H9 (cell line): ENCODE data around the gene GABRD. TPM values are rescaled to one million over a fixed set of nuclear protein-coding genes. Genes with fewer than 3 reads are reported as not detected.

Experiments used
- DNase-seq: peaks from one replicate; pipeline ENCODE4 v3.0.0-alpha.2; 2017
- H2AFZ ChIP-seq: one replicate; pipeline ENCODE4 v1.6.1; 2013; ENCODE audit warnings: mild to moderate bottlenecking, low read length, control low read depth, moderate library complexity
- H2AK5ac ChIP-seq: 2 replicates; pipeline ENCODE4 v1.6.1; 2013; ENCODE audit warnings: low read length, control low read depth, mixed read lengths; ENCODE audit not compliant: insufficient read length
- H2BK120ac ChIP-seq: one replicate; pipeline ENCODE4 v1.6.1; 2013; ENCODE audit warnings: low read depth, mild to moderate bottlenecking, low read length, control low read depth, inconsistent platforms; ENCODE audit not compliant: poor library complexity, severe bottlenecking
- H2BK12ac ChIP-seq: 2 replicates; pipeline ENCODE4 v1.6.1; 2013; ENCODE audit warnings: low read length, control low read depth, mixed read lengths, low read depth; ENCODE audit not compliant: insufficient read length
- H2BK15ac ChIP-seq: 2 replicates; pipeline ENCODE4 v1.6.1; 2013; ENCODE audit warnings: low read depth, low read length, control low read depth
- H2BK20ac ChIP-seq: one replicate; pipeline ENCODE4 v1.6.1; 2013; ENCODE audit warnings: low read depth, mild to moderate bottlenecking, low read length, control low read depth, inconsistent platforms; ENCODE audit not compliant: poor library complexity, severe bottlenecking
- H2BK5ac ChIP-seq: 2 replicates; pipeline ENCODE4 v1.6.1; 2013; ENCODE audit warnings: low read length, control low read depth, mixed read lengths; ENCODE audit not compliant: insufficient read length
- H3K14ac ChIP-seq: 2 replicates; pipeline ENCODE4 v1.6.1; 2013; ENCODE audit warnings: low read length, control low read depth; ENCODE audit not compliant: insufficient read depth
- H3K18ac ChIP-seq: 2 replicates; pipeline ENCODE4 v1.6.1; 2013; ENCODE audit warnings: low read depth, mild to moderate bottlenecking, mixed read lengths, low read length, control low read depth; ENCODE audit not compliant: insufficient read length
- H3K23ac ChIP-seq: 2 replicates; pipeline ENCODE4 v1.6.1; 2013; ENCODE audit warnings: low read length, control low read depth, mixed read lengths, low read depth; ENCODE audit not compliant: insufficient read length
- H3K23me2 ChIP-seq: 2 replicates; pipeline ENCODE4 v1.6.1; 2013; ENCODE audit warnings: low read depth, mild to moderate bottlenecking, mixed read lengths, low read length, control low read depth; ENCODE audit not compliant: insufficient read length, poor library complexity, severe bottlenecking
- H3K27ac ChIP-seq: 2 replicates; pipeline ENCODE4 v1.5.1; 2013; ENCODE audit warnings: low read length, control low read depth, mixed read lengths, low read depth; ENCODE audit not compliant: insufficient read length
- H3K27me3 ChIP-seq: 2 replicates; pipeline ENCODE4 v1.6.1; 2013; ENCODE audit warnings: low read length, control low read depth, inconsistent platforms; ENCODE audit not compliant: insufficient read depth
- H3K4ac ChIP-seq: 2 replicates; pipeline ENCODE4 v1.6.1; 2013; ENCODE audit warnings: low read depth, mild to moderate bottlenecking, control low read depth, inconsistent platforms, low read length, moderate library complexity
- H3K4me1 ChIP-seq: 2 replicates; pipeline ENCODE4 v1.6.1; 2013; ENCODE audit warnings: low read length, control low read depth, inconsistent platforms; ENCODE audit not compliant: insufficient read depth
- H3K4me2 ChIP-seq: 2 replicates; pipeline ENCODE4 v1.6.1; 2013; ENCODE audit warnings: low read length, control low read depth, mixed read lengths; ENCODE audit not compliant: insufficient read length, insufficient read depth
- H3K56ac ChIP-seq: 2 replicates; pipeline ENCODE4 v1.6.1; 2013; ENCODE audit warnings: low read depth, mild to moderate bottlenecking, mixed read lengths, low read length, control low read depth; ENCODE audit not compliant: insufficient read length
- H3K79me1 ChIP-seq: 2 replicates; pipeline ENCODE4 v1.6.1; 2013; ENCODE audit warnings: low read depth, mild to moderate bottlenecking, moderate library complexity, low read length, control low read depth, inconsistent platforms; ENCODE audit not compliant: insufficient read depth, poor library complexity, severe bottlenecking
- H3K79me2 ChIP-seq: 2 replicates; pipeline ENCODE4 v1.6.1; 2013; ENCODE audit warnings: low read length, control low read depth, inconsistent platforms; ENCODE audit not compliant: insufficient read depth
- H3K9ac ChIP-seq: 2 replicates; pipeline ENCODE4 v1.6.1; 2013; ENCODE audit warnings: low read length, control low read depth, mixed read lengths; ENCODE audit not compliant: insufficient read length; ENCODE audit errors: extremely low read depth
- H3K9me3 ChIP-seq: one replicate; pipeline ENCODE4 v1.6.1; 2013; ENCODE audit warnings: low read depth, low read length, inconsistent platforms; ENCODE audit not compliant: control insufficient read depth
- H3T11ph ChIP-seq: one replicate; pipeline ENCODE4 v1.6.1; 2013; ENCODE audit warnings: mild to moderate bottlenecking, low read length, control low read depth, inconsistent platforms
- H4K20me1 ChIP-seq: one replicate; pipeline ENCODE4 v1.6.1; 2013; ENCODE audit not compliant: control insufficient read depth, insufficient read length, insufficient read depth
- H4K5ac ChIP-seq: 2 replicates; pipeline ENCODE4 v1.6.1; 2013; ENCODE audit warnings: low read depth, mild to moderate bottlenecking, mixed read lengths, low read length, control low read depth; ENCODE audit not compliant: insufficient read length
- H4K8ac ChIP-seq: replicated peaks from 2 replicates; pipeline ENCODE4 v1.6.1; 2013; ENCODE audit warnings: low read length, control low read depth, mixed read lengths, low read depth; ENCODE audit not compliant: insufficient read length
- H4K91ac ChIP-seq: 2 replicates; pipeline ENCODE4 v1.6.1; 2013; ENCODE audit warnings: low read depth, mild to moderate bottlenecking, moderate library complexity, mixed read lengths, low read length, control low read depth; ENCODE audit not compliant: insufficient read length
- H3K27ac Mint-ChIP-seq, 3 experiments: 2 replicates in 2 of 3; 3 replicates in 1 of 3; pipeline ENCODE4 v1.8.0; 2020 to 2021; ENCODE audit warnings: mixed read lengths in 3 of 3, mild to moderate bottlenecking in 1 of 3, moderate library complexity in 1 of 3
- H3K27me3 Mint-ChIP-seq: 2 replicates; pipeline ENCODE4 v1.8.0; 2021; ENCODE audit warnings: low read depth, mild to moderate bottlenecking, moderate library complexity, mixed read lengths
- H3K36me3 Mint-ChIP-seq, 3 experiments: 2 replicates in 2 of 3; 3 replicates in 1 of 3; pipeline ENCODE4 v1.8.0; 2020 to 2021; ENCODE audit warnings: low read depth in 3 of 3, mixed read lengths in 3 of 3; ENCODE audit not compliant: insufficient read depth in 1 of 3
- H3K4me1 Mint-ChIP-seq, 2 experiments: 2 replicates each; pipeline ENCODE4 v1.8.0; 2020; ENCODE audit warnings: mixed read lengths in 2 of 2
- H3K4me3 Mint-ChIP-seq, 2 experiments: 2 replicates in 1 of 2; 3 replicates in 1 of 2; pipeline ENCODE4 v1.8.0; 2020 to 2021; ENCODE audit warnings: mild to moderate bottlenecking in 2 of 2, mixed read lengths in 2 of 2, moderate library complexity in 1 of 2
- H3K9me3 Mint-ChIP-seq, 2 experiments: 2 replicates in 1 of 2; 3 replicates in 1 of 2; pipeline ENCODE4 v1.8.0; 2020; ENCODE audit warnings: mild to moderate bottlenecking in 2 of 2, mixed read lengths in 2 of 2, moderate library complexity in 1 of 2
- WGBS: extraction: QIAGEN DNeasy Blood & Tissue Kit; methylation state at CpG from one replicate; pipeline ENCODE4 v1.1.7; 2013; ENCODE audit warnings: missing lambda C conversion rate, low lambda C conversion rate, mixed read lengths; ENCODE audit not compliant: insufficient read length; ENCODE audit errors: extremely low coverage; 5-methylcytosine and 5-hydroxymethylcytosine counted together
- total RNA-seq: library from RNA; stranded (reverse); gene quantifications from 2 replicates; pipeline ENCODE4 v1.2.1, GENCODE V29; 2021
- TF ChIP-seq, protein P1 (sequence below): fragments of 200-600 bp; sonication (generic); conservative IDR thresholded peaks from 3 replicates; pipeline ENCODE4 v1.8.0; 2021; ENCODE audit warnings: antibody characterized with exemption, mild to moderate bottlenecking

The GABRD gene
- total RNA-seq, 1 experiment from 2014 or later: 0.59 TPM

DNA sequence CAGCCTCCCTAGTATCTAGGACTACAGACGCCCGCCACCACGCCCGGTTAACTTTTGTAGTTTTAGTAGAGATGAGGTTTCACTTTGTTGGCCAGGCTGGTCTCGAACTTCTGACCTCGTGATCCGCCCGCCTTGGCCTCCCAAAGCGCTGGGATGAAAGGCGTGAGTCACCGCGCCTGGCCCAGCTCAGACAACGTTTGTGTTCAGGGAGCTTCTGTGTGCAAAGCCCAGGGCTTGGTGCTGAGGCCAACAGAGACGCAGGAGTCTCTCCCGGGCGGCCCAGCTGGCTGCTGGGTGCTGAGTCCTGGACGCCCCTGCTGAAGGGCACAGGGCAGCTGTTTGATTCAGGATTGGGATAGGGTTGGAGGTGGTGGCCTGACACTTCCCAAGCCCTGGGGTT, 34.1 kb downstream of the GABRD start:
- H3K14ac ChIP-seq: no peak overlapping the region
- no peak overlapping the region for H2BK12ac ChIP-seq
- H3K4me1 ChIP-seq: no peaks in the 10 kb centered on the region; the same call in 1 of the 2 replicates
- H3K56ac ChIP-seq: no peak overlapping the region
- no peaks in the 10 kb centered on the region for H3K27me3 ChIP-seq
- no peak overlapping the region for H2BK15ac ChIP-seq
- Mint-ChIP-seq H3K4me1 (peaks cover 12 to 15% of the 10 kb centered on the region in 2 experiments), H3K4me3 (no peak overlapping the region), H3K27me3 (peaks cover 7% of the 10 kb centered on the region), H3K9me3 (no peaks in the 10 kb centered on the region; a peak in 1 of 5 replicates), H3K27ac (peak overlapping the region in 1 of 3 experiments; percentile 44; a peak in 1 of 7 replicates), H3K36me3 (peaks cover 6 to 27% (median 22%) of the 10 kb centered on the region in 3 experiments)
- TF ChIP-seq, protein P1, sequence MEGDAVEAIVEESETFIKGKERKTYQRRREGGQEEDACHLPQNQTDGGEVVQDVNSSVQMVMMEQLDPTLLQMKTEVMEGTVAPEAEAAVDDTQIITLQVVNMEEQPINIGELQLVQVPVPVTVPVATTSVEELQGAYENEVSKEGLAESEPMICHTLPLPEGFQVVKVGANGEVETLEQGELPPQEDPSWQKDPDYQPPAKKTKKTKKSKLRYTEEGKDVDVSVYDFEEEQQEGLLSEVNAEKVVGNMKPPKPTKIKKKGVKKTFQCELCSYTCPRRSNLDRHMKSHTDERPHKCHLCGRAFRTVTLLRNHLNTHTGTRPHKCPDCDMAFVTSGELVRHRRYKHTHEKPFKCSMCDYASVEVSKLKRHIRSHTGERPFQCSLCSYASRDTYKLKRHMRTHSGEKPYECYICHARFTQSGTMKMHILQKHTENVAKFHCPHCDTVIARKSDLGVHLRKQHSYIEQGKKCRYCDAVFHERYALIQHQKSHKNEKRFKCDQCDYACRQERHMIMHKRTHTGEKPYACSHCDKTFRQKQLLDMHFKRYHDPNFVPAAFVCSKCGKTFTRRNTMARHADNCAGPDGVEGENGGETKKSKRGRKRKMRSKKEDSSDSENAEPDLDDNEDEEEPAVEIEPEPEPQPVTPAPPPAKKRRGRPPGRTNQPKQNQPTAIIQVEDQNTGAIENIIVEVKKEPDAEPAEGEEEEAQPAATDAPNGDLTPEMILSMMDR: no peak
- no peaks in the 10 kb centered on the region for H3K79me1 ChIP-seq
- no peaks in the 10 kb centered on the region for H4K20me1 ChIP-seq
- no peak overlapping the region for H2AK5ac ChIP-seq
- no peak overlapping the region for H3K23ac ChIP-seq
- H3K23me2 ChIP-seq: peaks cover 7% of the 10 kb centered on the region
- H3K4me2 ChIP-seq: no peak overlapping the region
- H2BK120ac ChIP-seq: no peak overlapping the region
- H3T11ph ChIP-seq: no peak overlapping the region
- H4K8ac ChIP-seq: no peak overlapping the region
- H3K27ac ChIP-seq: no peak overlapping the region
- H4K91ac ChIP-seq: no peak overlapping the region
- H3K9me3 ChIP-seq: no peaks in the 10 kb centered on the region
- WGBS: no CpG with 5 or more reads among the region's 17 CpGs
- no peak for DNase-seq
- H2AFZ ChIP-seq: no peak overlapping the region
- no peak overlapping the region for H3K18ac ChIP-seq
- no peak overlapping the region for H2BK20ac ChIP-seq
- no peak overlapping the region for H3K9ac ChIP-seq
- H3K79me2 ChIP-seq: peaks cover 2% of the 10 kb centered on the region; the same call in 1 of the 2 replicates
- H2BK5ac ChIP-seq: no peak overlapping the region
- H3K4ac ChIP-seq: no peak overlapping the region
- H4K5ac ChIP-seq: no peak overlapping the region
